ENCODE data around the gene NUP133.
A peak's percentile ranks its signal among the peaks of the same experiment; 100 is the strongest.

Gene NUP133

GRCh38 chr1:229432116-229432461, 76.1 kb downstream of the NUP133 start:
- in situ Hi-C loops (cut with HindIII; ENCODE audit: low sequenced_read_pairs) = no loop called here
- TF ChIP-seq, protein P1, sequence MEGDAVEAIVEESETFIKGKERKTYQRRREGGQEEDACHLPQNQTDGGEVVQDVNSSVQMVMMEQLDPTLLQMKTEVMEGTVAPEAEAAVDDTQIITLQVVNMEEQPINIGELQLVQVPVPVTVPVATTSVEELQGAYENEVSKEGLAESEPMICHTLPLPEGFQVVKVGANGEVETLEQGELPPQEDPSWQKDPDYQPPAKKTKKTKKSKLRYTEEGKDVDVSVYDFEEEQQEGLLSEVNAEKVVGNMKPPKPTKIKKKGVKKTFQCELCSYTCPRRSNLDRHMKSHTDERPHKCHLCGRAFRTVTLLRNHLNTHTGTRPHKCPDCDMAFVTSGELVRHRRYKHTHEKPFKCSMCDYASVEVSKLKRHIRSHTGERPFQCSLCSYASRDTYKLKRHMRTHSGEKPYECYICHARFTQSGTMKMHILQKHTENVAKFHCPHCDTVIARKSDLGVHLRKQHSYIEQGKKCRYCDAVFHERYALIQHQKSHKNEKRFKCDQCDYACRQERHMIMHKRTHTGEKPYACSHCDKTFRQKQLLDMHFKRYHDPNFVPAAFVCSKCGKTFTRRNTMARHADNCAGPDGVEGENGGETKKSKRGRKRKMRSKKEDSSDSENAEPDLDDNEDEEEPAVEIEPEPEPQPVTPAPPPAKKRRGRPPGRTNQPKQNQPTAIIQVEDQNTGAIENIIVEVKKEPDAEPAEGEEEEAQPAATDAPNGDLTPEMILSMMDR (IDR thresholded peaks at IDR 0.05; ENCODE audit: low read depth, low read length, missing control alignments) = no peak
- no peak overlapping the region for H3K4me3 ChIP-seq (ENCODE audit: low read depth, low read length)
- DNase-seq (ENCODE audit: low read depth) = no peak

GRCh38 chr1:229431284-229432115, 76.6 kb downstream of the NUP133 start:
- DNase-seq (ENCODE audit: low read depth) = no peak
- H3K4me3 ChIP-seq (ENCODE audit: low read depth, low read length) = no peak overlapping the region
- in situ Hi-C loops (cut with HindIII; ENCODE audit: low sequenced_read_pairs) = no loop called here
- TF ChIP-seq, protein P1 (IDR thresholded peaks at IDR 0.05; ENCODE audit: low read depth, low read length, missing control alignments) = no peak

DNA sequence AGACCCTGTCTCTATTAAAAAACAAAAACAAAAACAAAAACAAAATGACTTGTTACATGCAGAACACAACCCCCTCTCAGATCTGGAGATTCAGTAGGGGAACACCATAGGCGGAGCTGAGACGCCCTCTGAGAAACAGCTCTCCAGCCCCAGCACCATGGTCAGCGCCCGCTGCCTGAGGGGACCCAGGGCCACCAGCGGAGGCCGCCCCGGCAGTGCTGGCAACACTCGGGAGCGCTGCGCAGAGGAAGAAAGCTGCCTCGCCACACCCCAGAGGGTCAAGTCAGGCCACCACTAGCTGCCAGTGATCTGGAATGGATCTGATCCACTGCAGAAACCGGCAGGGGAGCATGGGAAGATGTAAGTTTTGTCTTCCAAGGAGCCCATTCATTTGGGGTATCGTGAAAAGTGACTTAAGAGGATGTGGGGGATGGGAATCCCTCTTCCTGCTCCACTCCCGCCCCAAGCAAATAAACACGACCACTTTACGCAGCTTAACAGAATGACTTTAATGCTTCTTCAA, 77.3 kb downstream of the NUP133 start:
- H3K4me3 ChIP-seq (ENCODE audit: low read depth, low read length) = no peak overlapping the region
- no peak for DNase-seq (ENCODE audit: low read depth)
- TF ChIP-seq, protein P1 (IDR thresholded peaks at IDR 0.05; ENCODE audit: low read depth, low read length, missing control alignments) = peak; percentile 7
- in situ Hi-C loops (cut with HindIII; ENCODE audit: low sequenced_read_pairs) = no loop called here

GRCh38 chr1:229428256-229428655, 79.9 kb downstream of the NUP133 start:
- TF ChIP-seq, protein P1 (IDR thresholded peaks at IDR 0.05; ENCODE audit: low read depth, low read length, missing control alignments) = no peak
- no peak overlapping the region for H3K4me3 ChIP-seq (ENCODE audit: low read depth, low read length)
- in situ Hi-C loops (cut with HindIII; ENCODE audit: low sequenced_read_pairs) = no loop called here
- DNase-seq (ENCODE audit: low read depth) = no peak

DNA sequence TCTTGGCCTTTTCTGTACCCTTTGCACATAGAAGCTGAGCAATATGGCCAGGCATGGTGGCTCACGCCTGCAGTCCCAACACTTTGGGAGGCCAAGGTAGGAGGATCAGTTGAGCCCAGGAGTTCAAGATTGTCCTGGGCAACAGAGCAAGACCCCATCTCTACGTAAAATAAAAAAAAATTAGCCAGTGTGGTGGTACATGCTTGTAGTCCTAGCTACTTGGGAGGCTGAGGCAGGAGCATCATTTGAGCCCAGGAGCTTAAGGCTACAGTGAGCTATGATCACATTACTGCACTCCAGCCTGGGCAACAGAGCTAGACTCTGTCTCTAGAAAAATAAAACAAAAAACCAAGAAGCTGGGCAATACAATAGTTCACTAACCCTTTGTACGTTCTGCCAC, 80.6 kb downstream of the NUP133 start:
- TF ChIP-seq, protein P1 (IDR thresholded peaks at IDR 0.05; ENCODE audit: low read depth, low read length, missing control alignments) = no peak

GRCh38 chr1:229425564-229426159, 82.5 kb downstream of the NUP133 start:
- TF ChIP-seq, protein P1 (IDR thresholded peaks at IDR 0.05; ENCODE audit: low read depth, low read length, missing control alignments) = no peak
- in situ Hi-C loops (cut with HindIII; ENCODE audit: low sequenced_read_pairs) = no loop called here
- no peak overlapping the region for H3K4me3 ChIP-seq (ENCODE audit: low read depth, low read length)
- DNase-seq (ENCODE audit: low read depth) = no peak

More for the DNA sequence above, 80.6 kb downstream of the NUP133 start:
- H3K4me3 ChIP-seq (ENCODE audit: low read depth, low read length) = no peak overlapping the region
- no peak for DNase-seq (ENCODE audit: low read depth)
- in situ Hi-C loops (cut with HindIII; ENCODE audit: low sequenced_read_pairs) = no loop called here

Data from astrocyte of the cerebellum (primary cell).